GM23248 (cell line): ENCODE measurements around the gene TBC1D2. TPM values are rescaled to one million over a fixed set of nuclear protein-coding genes. Genes with fewer than 3 reads are reported as not detected.

Experiments used
- DNase-seq: peaks from one replicate; pipeline ENCODE4 v3.0.0-alpha.2; 2015
- H2AFZ ChIP-seq: fragments of 200-600 bp; sonication (generic); 2 replicates; pipeline ENCODE4 v1.6.1; 2016; ENCODE audit warnings: antibody characterized with exemption
- H3F3A ChIP-seq: fragments of 200-600 bp; sonication (generic); 2 replicates; pipeline ENCODE4 v1.6.1; 2016; ENCODE audit warnings: mild to moderate bottlenecking, antibody characterized with exemption, mixed run types; ENCODE audit not compliant: insufficient read depth
- H3K27ac ChIP-seq: fragments of 200-600 bp; sonication (generic); 2 replicates; pipeline ENCODE4 v1.5.1; 2016; ENCODE audit warnings: mild to moderate bottlenecking
- H3K27me3 ChIP-seq: fragments of 200-600 bp; sonication (generic); replicated peaks from 2 replicates; pipeline ENCODE4 v1.6.1; 2016; ENCODE audit warnings: mild to moderate bottlenecking; ENCODE audit not compliant: insufficient read depth
- H3K36me3 ChIP-seq: fragments of 200-600 bp; sonication (generic); 2 replicates; pipeline ENCODE4 v1.6.1; 2016; ENCODE audit warnings: low read depth, mild to moderate bottlenecking
- H3K4me1 ChIP-seq: fragments of 200-600 bp; sonication (generic); 2 replicates; pipeline ENCODE4 v1.6.1; 2016; ENCODE audit warnings: mild to moderate bottlenecking; ENCODE audit not compliant: insufficient read depth
- H3K4me2 ChIP-seq: fragments of 200-600 bp; sonication (generic); one replicate; pipeline ENCODE4 v1.6.1; 2016; ENCODE audit warnings: mild to moderate bottlenecking; ENCODE audit not compliant: unreplicated experiment
- H3K4me3 ChIP-seq: fragments of 200-600 bp; sonication (generic); 2 replicates; pipeline ENCODE4 v1.5.1; 2016; ENCODE audit warnings: mild to moderate bottlenecking
- H3K79me2 ChIP-seq: fragments of 200-600 bp; sonication (generic); 2 replicates; pipeline ENCODE4 v1.6.1; 2016; ENCODE audit warnings: mild to moderate bottlenecking; ENCODE audit not compliant: insufficient read depth
- H3K9ac ChIP-seq: fragments of 200-600 bp; sonication (generic); 2 replicates; pipeline ENCODE4 v1.6.1; 2016; ENCODE audit warnings: mild to moderate bottlenecking
- H3K9me2 ChIP-seq: fragments of 200-600 bp; sonication (generic); 2 replicates; pipeline ENCODE4 v1.6.1; 2016; ENCODE audit warnings: mixed run types, mild to moderate bottlenecking, moderate library complexity; ENCODE audit not compliant: insufficient read depth
- H3K9me3 ChIP-seq: fragments of 200-600 bp; sonication (generic); one replicate; pipeline ENCODE4 v1.6.1; 2017; ENCODE audit warnings: low read depth
- H4K20me1 ChIP-seq: fragments of 200-600 bp; sonication (generic); 2 replicates; pipeline ENCODE4 v1.6.0; 2016; ENCODE audit not compliant: insufficient read depth
- EZH2 ChIP-seq: fragments of 200-600 bp; sonication (generic); IDR thresholded peaks from 2 replicates; pipeline ENCODE4 v1.6.1; 2018; ENCODE audit warnings: antibody characterized with exemption, mild to moderate bottlenecking; ENCODE audit not compliant: insufficient read depth, poor library complexity, severe bottlenecking
- EZH2phosphoT487 ChIP-seq: fragments of 200-600 bp; sonication (generic); IDR thresholded peaks from 2 replicates; pipeline ENCODE4 v1.6.1; 2018; ENCODE audit warnings: antibody characterized with exemption, moderate library complexity, mild to moderate bottlenecking, low read depth; ENCODE audit not compliant: insufficient read depth
- WGBS, 2 experiments: methylation state at CpG; one replicate each; pipeline ENCODE4 v1.1.6; 2015 to 2017; ENCODE audit warnings: low lambda C conversion rate in 2 of 2, low coverage in 1 of 2; ENCODE audit errors: missing lambda C conversion rate in 2 of 2; 5-methylcytosine and 5-hydroxymethylcytosine counted together
- in situ Hi-C: fragments of 300-500 bp; cut with MboI; formaldehyde crosslinking; loops from 2 replicates; pipeline ENCODE4 v1.15.0; 2020
- polyA plus RNA-seq: library from polyadenylated mRNA; unstranded; fragments of >200 nt; fragmentation: Nextera tagmentation; extraction: Ambion mirVana; gene quantifications from 2 replicates; pipeline ENCODE4 v1.2.1, GENCODE V29; 2016
- total RNA-seq: library from RNA; depleted of rRNA; stranded (reverse); fragments of >200 nt; shearing (Covaris generic); gene quantifications from 2 replicates; pipeline ENCODE4 v1.2.3, GENCODE V29; 2014

TBC1D2 gene
- total and polyA plus RNA-seq, 2 experiments from 2014 or later = 58.4 to 58.9 TPM

DNA sequence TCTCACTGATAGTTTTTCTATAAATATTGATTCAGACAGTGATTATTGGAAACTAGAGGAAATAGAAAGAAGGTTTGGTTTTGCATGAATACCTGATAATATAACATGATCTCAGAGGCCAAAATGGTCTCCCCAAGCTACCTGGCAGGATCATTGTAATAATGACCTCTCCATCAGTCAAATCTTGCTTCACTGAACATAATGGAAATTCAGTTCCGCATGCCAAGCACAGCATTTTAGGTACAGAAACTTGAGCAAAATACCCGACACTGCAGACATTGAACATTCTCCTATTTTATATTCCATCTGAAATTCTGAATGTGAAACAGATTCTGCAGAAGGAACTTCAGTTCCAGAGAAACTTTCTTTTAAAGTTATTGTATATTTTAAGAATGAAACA, 9.1 kb upstream of the TBC1D2 start:
- no peaks in the 10 kb centered on the region for H4K20me1 ChIP-seq
- no peak overlapping the region for H3K9ac ChIP-seq
- no peak overlapping the region for H3K4me2 ChIP-seq
- H2AFZ ChIP-seq = no peak overlapping the region
- in situ Hi-C loops = no loop called here
- H3K9me2 ChIP-seq = no peaks in the 10 kb centered on the region
- H3K36me3 ChIP-seq = no peaks in the 10 kb centered on the region
- no peaks in the 10 kb centered on the region for H3K27me3 ChIP-seq
- no peaks in the 10 kb centered on the region for H3K9me3 ChIP-seq
- no peak overlapping the region for H3K4me3 ChIP-seq
- TF ChIP-seq EZH2 = no peak
- TF ChIP-seq EZH2phosphoT487 = no peak
- H3F3A ChIP-seq = no peaks in the 10 kb centered on the region
- 81 to 83% methylated on average over 2 of the region's 2 CpGs for WGBS, 2 experiments
- H3K4me1 ChIP-seq = no peaks in the 10 kb centered on the region
- no peaks in the 10 kb centered on the region for H3K79me2 ChIP-seq
- no peak for DNase-seq
- H3K27ac ChIP-seq = no peak overlapping the region

DNA sequence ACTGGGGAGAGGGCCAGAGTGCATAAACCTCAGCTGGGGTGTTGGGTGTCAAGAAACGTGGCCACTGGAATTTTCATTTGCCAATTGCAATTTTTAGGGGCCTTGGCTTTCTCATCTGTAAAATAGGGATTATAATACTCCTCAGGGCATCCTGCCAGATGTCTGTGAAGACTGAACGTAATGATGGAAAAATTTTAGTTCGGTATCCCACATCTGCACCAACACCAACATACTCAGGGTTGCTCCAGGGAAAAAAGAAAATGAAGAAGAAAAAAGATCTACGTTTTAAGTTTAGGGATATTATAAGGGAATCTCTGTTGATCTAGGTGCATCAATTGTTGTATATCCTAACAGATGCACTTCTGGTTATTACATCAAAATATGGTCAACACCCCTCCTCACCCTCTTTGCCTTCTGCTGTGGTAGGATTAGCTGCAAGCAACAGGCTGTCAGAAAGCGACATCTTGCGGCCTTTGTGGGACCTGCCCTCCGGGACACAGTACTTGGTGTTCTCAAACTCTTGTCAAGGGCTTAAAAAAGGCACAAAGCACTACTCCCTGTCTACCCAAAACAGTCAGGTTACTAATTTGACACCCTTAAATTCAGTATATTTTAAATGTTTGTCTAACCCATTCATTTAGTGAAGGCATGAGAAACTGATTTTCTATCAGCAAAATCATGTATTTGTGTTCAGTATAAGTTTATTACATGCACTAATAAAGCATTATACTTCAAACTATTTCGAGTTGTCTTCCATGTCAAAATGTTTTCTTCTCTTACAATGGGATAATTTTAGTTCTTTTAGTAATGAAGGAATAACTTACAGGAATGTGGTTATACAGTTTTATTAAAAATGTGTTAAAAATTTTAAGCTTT, 8.3 kb upstream of the TBC1D2 start:
- Histone ChIP-seq H3K9me2 (no peaks in the 10 kb centered on the region), H3F3A (no peaks in the 10 kb centered on the region), H3K36me3 (no peaks in the 10 kb centered on the region), H3K79me2 (no peaks in the 10 kb centered on the region), H3K27me3 (no peaks in the 10 kb centered on the region), H3K9ac (no peak overlapping the region), H3K4me1 (no peaks in the 10 kb centered on the region), H2AFZ (peak overlapping the region; percentile 46), H3K4me3 (no peak overlapping the region), H3K9me3 (no peaks in the 10 kb centered on the region), H4K20me1 (no peaks in the 10 kb centered on the region), H3K4me2 (no peak overlapping the region), H3K27ac (peak overlapping the region; percentile 20; the same call in 1 of the 2 replicates)
- DNase-seq = peak; percentile 87
- TF ChIP-seq EZH2 = no peak
- no peak for TF ChIP-seq EZH2phosphoT487
- 19 to 20% methylated on average over 8 of the region's 8 CpGs for WGBS, 2 experiments
- in situ Hi-C loops = no loop called here

DNA sequence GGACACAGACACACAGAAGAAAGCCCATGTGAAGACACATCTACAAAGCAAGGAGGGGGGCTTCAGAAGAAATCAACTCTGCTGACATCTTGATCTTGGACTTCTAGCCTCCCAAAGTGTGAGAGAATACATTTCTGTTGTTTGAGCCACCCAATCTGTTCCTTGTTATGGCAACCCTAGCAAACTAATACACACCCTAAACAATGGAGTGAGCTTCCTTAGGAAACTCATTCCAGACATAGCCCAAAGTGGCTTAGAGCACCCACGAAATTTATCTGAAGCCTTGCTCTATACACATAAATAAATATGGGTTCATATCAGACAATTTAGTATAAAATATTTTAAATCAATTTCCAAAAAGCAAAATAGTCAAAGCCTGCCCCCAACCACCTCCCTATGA, 7.6 kb upstream of the TBC1D2 start:
- H3K27ac ChIP-seq = peak overlapping the region; percentile 20; the same call in 1 of the 2 replicates
- 79 to 83% methylated on average over 1 of the region's 1 CpG for WGBS, 2 experiments
- TF ChIP-seq EZH2 (no peak), EZH2phosphoT487 (no peak)
- DNase-seq = peak; percentile 39
- H3K27me3 ChIP-seq = no peaks in the 10 kb centered on the region
- H3K9ac ChIP-seq = no peak overlapping the region
- peak overlapping the region; percentile 46 for H2AFZ ChIP-seq
- H4K20me1 ChIP-seq = no peaks in the 10 kb centered on the region
- no peaks in the 10 kb centered on the region for H3K4me1 ChIP-seq
- H3F3A ChIP-seq = no peaks in the 10 kb centered on the region
- no peak overlapping the region for H3K4me2 ChIP-seq
- in situ Hi-C loops = no loop called here
- H3K4me3 ChIP-seq = no peak overlapping the region
- H3K36me3 ChIP-seq = no peaks in the 10 kb centered on the region
- H3K9me3 ChIP-seq = no peaks in the 10 kb centered on the region
- H3K79me2 ChIP-seq = no peaks in the 10 kb centered on the region
- no peaks in the 10 kb centered on the region for H3K9me2 ChIP-seq

DNA sequence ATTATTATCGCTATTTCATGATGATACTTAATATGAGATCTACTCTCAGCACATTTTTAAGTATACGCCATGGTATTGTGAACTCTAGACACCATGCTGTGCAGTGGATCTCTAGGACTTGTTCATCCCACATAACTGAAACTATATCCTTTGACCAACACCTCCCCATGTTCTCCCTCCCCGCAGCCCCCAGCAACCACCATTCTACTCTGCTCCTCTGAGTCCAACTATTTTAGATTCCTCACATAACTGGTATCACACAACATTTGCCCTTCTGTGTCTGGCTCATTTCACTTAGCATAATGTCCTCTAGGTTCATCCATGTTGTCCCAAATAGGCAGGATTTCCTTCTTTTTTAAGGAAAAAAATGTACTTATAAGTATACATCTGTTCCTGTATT, 6.6 kb upstream of the TBC1D2 start:
- Histone ChIP-seq H3K4me3 (no peak overlapping the region), H3K9me2 (no peaks in the 10 kb centered on the region), H3K36me3 (no peaks in the 10 kb centered on the region), H2AFZ (peak overlapping the region; percentile 46; the same call in 1 of the 2 replicates), H3K9ac (no peak overlapping the region), H3K9me3 (no peaks in the 10 kb centered on the region), H3K27me3 (no peaks in the 10 kb centered on the region), H3K27ac (no peak overlapping the region), H3K4me1 (no peaks in the 10 kb centered on the region; the same call in 1 of the 2 replicates), H3K79me2 (peaks cover 3% of the 10 kb centered on the region), H3F3A (no peaks in the 10 kb centered on the region), H4K20me1 (no peaks in the 10 kb centered on the region), H3K4me2 (no peak overlapping the region)
- TF ChIP-seq EZH2phosphoT487 (no peak), EZH2 (no peak)
- WGBS, 2 experiments = 94 to 98% methylated on average over 3 of the region's 3 CpGs
- no peak for DNase-seq
- in situ Hi-C loops = no loop called here
